Neuronal stem cell (in vitro differentiated cells): ENCODE data around the gene CFAP58.

Experiments
- DNase-seq: peaks from one replicate; pipeline ENCODE4 v3.0.0-alpha.2; 2013; ENCODE audit warnings: low spot score
- H2AFZ ChIP-seq: one replicate; pipeline ENCODE4 v1.6.1; 2013; ENCODE audit warnings: mild to moderate bottlenecking, low read length, inconsistent platforms
- H2AK5ac ChIP-seq: 2 replicates; pipeline ENCODE4 v1.6.1; 2013; ENCODE audit warnings: low read depth, mild to moderate bottlenecking, inconsistent platforms, low read length, moderate library complexity, mixed read lengths
- H2BK120ac ChIP-seq: 2 replicates; pipeline ENCODE4 v1.6.1; 2013; ENCODE audit warnings: low read depth, mild to moderate bottlenecking, inconsistent platforms, low read length, moderate library complexity, mixed read lengths
- H2BK12ac ChIP-seq: one replicate; pipeline ENCODE4 v1.6.1; 2013; ENCODE audit warnings: low read length, inconsistent platforms
- H2BK15ac ChIP-seq: 2 replicates; pipeline ENCODE4 v1.6.1; 2013; ENCODE audit warnings: mild to moderate bottlenecking, low read length, inconsistent platforms, mixed read lengths
- H2BK5ac ChIP-seq: one replicate; pipeline ENCODE4 v1.6.1; 2013; ENCODE audit warnings: inconsistent platforms, mild to moderate bottlenecking, low read length, moderate library complexity
- H3K14ac ChIP-seq: one replicate; pipeline ENCODE4 v1.6.1; 2013; ENCODE audit warnings: low read length, inconsistent platforms
- H3K18ac ChIP-seq: 2 replicates; pipeline ENCODE4 v1.6.1; 2013; ENCODE audit warnings: low read length, inconsistent platforms
- H3K23ac ChIP-seq: 2 replicates; pipeline ENCODE4 v1.6.1; 2013; ENCODE audit warnings: low read depth, mild to moderate bottlenecking, mixed read lengths, low read length, inconsistent platforms; ENCODE audit not compliant: poor library complexity
- H3K27ac ChIP-seq: replicated peaks from 3 replicates; pipeline ENCODE4 v1.5.1; 2013; ENCODE audit warnings: low read length, inconsistent platforms
- H3K27me3 ChIP-seq, 3 experiments: 2 replicates each; pipeline ENCODE4 v1.6.1; 2013; ENCODE audit warnings: low read length in 3 of 3, mild to moderate bottlenecking in 2 of 3, inconsistent platforms in 1 of 3, low read depth in 1 of 3, mixed read lengths in 1 of 3, moderate library complexity in 1 of 3; ENCODE audit not compliant: control insufficient read depth in 3 of 3, insufficient read depth in 3 of 3
- H3K36me3 ChIP-seq, 2 donors: replicated peaks in 1 of 2; 2 replicates each; pipeline ENCODE4 v1.6.1; 2013; ENCODE audit warnings: low read length in 2 of 2; ENCODE audit not compliant: control insufficient read depth in 2 of 2, insufficient read depth in 2 of 2
- H3K4ac ChIP-seq: 2 replicates; pipeline ENCODE4 v1.6.1; 2013; ENCODE audit warnings: inconsistent platforms, mild to moderate bottlenecking, low read length, moderate library complexity
- H3K4me1 ChIP-seq, 2 donors: 1 replicate in 1 of 2; 2 replicates in 1 of 2; pipeline ENCODE4 v1.6.1; 2013; ENCODE audit warnings: low read length in 2 of 2, low read depth in 1 of 2; ENCODE audit not compliant: control insufficient read depth in 2 of 2, insufficient read depth in 1 of 2
- H3K4me2 ChIP-seq: one replicate; pipeline ENCODE4 v1.6.1; 2013; ENCODE audit warnings: mild to moderate bottlenecking, low read length, inconsistent platforms; ENCODE audit not compliant: insufficient read depth, poor library complexity, severe bottlenecking
- H3K4me3 ChIP-seq, 2 donors: 2 replicates each; pipeline ENCODE4 v1.5.1; 2013; ENCODE audit warnings: low read length in 2 of 2, mild to moderate bottlenecking in 2 of 2, inconsistent platforms in 1 of 2, moderate library complexity in 1 of 2
- H3K79me1 ChIP-seq: one replicate; pipeline ENCODE4 v1.6.1; 2013; ENCODE audit warnings: low read depth, mild to moderate bottlenecking, inconsistent platforms, low read length, moderate library complexity
- H3K9ac ChIP-seq: one replicate; pipeline ENCODE4 v1.6.1; 2013; ENCODE audit warnings: mild to moderate bottlenecking, low read depth, low read length, inconsistent platforms; ENCODE audit not compliant: poor library complexity
- H3K9me3 ChIP-seq, 2 donors: replicated peaks in 1 of 2; 2 replicates each; pipeline versions ENCODE3 to v1.6.1; 2013; ENCODE audit warnings: low read length in 2 of 2, mild to moderate bottlenecking in 2 of 2, inconsistent platforms in 1 of 2, low read depth in 1 of 2, mixed read lengths in 1 of 2, moderate library complexity in 1 of 2; ENCODE audit not compliant: control insufficient read depth in 2 of 2, insufficient read depth in 1 of 2
- H4K8ac ChIP-seq: one replicate; pipeline ENCODE4 v1.6.1; 2013; ENCODE audit warnings: low read depth, mild to moderate bottlenecking, inconsistent platforms, low read length, moderate library complexity
- H4K91ac ChIP-seq: one replicate; pipeline ENCODE4 v1.6.1; 2013; ENCODE audit warnings: low read length, low read depth, mild to moderate bottlenecking, inconsistent platforms; ENCODE audit not compliant: poor library complexity
- WGBS, 2 donors: extraction: QIAGEN DNeasy Blood & Tissue Kit; methylation state at CpG; one replicate each; pipeline ENCODE4 v1.1.7; 2013; ENCODE audit warnings: missing lambda C conversion rate in 2 of 2, mixed read lengths in 1 of 2; ENCODE audit not compliant: insufficient read length in 2 of 2, insufficient replicate concordance in 1 of 2; ENCODE audit errors: extremely low coverage in 2 of 2; 5-methylcytosine and 5-hydroxymethylcytosine counted together

The CFAP58 gene

DNA sequence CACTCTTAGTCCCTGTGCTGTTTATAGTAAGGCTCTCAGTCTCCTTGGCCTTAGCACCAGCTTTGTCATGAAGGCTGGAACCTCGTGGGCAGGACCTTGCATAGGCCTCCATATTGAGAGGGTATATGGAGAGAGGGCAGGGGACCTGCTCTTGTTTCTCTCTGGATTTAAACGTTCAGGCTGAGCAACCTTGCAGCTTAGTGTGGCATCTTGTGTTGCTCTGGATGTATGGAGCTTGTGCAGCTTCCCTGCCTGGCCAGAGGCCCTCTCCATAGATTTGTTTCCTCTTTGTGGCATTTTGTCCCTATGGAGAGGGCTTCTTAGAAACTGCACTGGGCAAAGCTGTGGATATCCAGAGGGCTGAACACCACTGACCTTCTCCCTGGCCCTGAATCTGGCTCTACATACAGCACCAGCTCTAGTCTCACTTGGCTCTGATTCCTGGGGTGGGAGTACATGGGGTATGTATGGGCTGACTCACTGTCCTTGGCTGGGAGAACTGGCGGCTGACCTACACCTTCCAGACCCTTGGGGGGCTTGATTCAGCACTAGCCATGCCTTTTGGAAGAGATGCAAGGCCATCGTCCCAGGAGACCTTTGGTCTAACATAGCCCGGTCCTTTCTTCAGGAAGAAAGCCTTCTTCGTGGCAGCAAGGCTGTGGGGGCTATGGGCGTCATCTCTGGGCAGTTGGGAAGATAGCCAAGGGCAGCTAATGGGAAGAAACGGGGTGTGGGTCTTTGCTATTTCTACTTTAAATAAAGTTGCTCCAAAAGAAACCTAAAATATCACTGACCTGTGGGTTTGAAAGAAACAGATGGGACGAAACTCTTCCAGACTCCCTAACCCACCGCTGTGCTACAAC is 45.8 kb upstream of the CFAP58 start:
- Histone ChIP-seq H3K23ac (no peak overlapping the region), H2BK15ac (no peak overlapping the region), H2AK5ac (no peak overlapping the region), H3K27me3 (no peaks in the 10 kb centered on the region), H3K9me3 (peaks cover 4 to 5% of the 10 kb centered on the region in 2 donors), H2AFZ (no peak overlapping the region), H3K36me3 (peaks cover 0 to 37% of the 10 kb centered on the region in 2 donors), H3K4me1 (peaks cover 10 to 12% of the 10 kb centered on the region in 2 donors), H3K4me2 (no peak overlapping the region), H3K4me3 (no peak overlapping the region), H3K4ac (no peak overlapping the region), H2BK120ac (no peak overlapping the region), H3K14ac (no peak overlapping the region), H2BK5ac (no peak overlapping the region), H3K79me1 (no peaks in the 10 kb centered on the region), H4K91ac (no peak overlapping the region), H3K27ac (no peak overlapping the region), H3K18ac (no peak overlapping the region), H4K8ac (no peak overlapping the region), H2BK12ac (no peak overlapping the region), H3K9ac (no peak overlapping the region)
- no peak for DNase-seq
- WGBS, 2 donors = no CpG with 5 or more reads among the region's 10 CpGs

DNA sequence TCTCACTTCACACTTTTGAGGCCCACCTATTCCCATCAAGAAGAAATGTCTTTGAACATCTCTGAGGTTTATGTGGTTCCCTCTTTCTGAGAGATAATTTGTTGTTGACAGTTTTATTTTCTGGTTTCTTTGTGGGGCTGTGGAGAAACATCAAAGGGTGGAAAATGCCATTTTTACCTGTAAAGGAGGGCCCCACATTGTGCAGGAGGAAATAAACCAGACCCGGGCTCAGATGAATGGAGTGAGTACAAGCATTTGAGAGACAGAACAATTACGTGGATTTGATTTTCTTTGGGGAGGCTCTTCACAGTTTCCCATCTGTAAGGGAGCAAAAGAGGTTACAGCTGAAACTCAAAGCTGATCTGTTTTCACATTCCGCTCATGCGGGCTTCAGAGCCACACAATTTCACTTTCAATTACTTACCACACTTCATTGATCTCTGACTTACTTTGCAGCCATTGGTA is 45.2 kb upstream of the CFAP58 start:
- no peak overlapping the region for H3K14ac ChIP-seq
- no peak overlapping the region for H3K18ac ChIP-seq
- no peak for DNase-seq
- no peaks in the 10 kb centered on the region for H3K27me3 ChIP-seq
- no peak overlapping the region for H4K91ac ChIP-seq
- H3K4me1 ChIP-seq = peaks cover 10 to 12% of the 10 kb centered on the region in 2 donors
- H3K9me3 ChIP-seq = peaks cover 4 to 5% of the 10 kb centered on the region in 2 donors
- no peak overlapping the region for H2AFZ ChIP-seq
- H3K79me1 ChIP-seq = peaks cover 1% of the 10 kb centered on the region
- H2BK15ac ChIP-seq = no peak overlapping the region
- peaks cover 2 to 44% of the 10 kb centered on the region in 2 donors for H3K36me3 ChIP-seq
- no peak overlapping the region for H2AK5ac ChIP-seq
- H2BK12ac ChIP-seq = no peak overlapping the region
- no peak overlapping the region for H2BK120ac ChIP-seq
- H3K23ac ChIP-seq = no peak overlapping the region
- no peak overlapping the region for H3K4me2 ChIP-seq
- no peak overlapping the region for H2BK5ac ChIP-seq
- WGBS, 2 donors = no CpG with 5 or more reads among the region's 4 CpGs
- H3K9ac ChIP-seq = no peak overlapping the region
- H3K4me3 ChIP-seq = no peak overlapping the region
- no peak overlapping the region for H4K8ac ChIP-seq
- no peak overlapping the region for H3K27ac ChIP-seq
- H3K4ac ChIP-seq = no peak overlapping the region

DNA sequence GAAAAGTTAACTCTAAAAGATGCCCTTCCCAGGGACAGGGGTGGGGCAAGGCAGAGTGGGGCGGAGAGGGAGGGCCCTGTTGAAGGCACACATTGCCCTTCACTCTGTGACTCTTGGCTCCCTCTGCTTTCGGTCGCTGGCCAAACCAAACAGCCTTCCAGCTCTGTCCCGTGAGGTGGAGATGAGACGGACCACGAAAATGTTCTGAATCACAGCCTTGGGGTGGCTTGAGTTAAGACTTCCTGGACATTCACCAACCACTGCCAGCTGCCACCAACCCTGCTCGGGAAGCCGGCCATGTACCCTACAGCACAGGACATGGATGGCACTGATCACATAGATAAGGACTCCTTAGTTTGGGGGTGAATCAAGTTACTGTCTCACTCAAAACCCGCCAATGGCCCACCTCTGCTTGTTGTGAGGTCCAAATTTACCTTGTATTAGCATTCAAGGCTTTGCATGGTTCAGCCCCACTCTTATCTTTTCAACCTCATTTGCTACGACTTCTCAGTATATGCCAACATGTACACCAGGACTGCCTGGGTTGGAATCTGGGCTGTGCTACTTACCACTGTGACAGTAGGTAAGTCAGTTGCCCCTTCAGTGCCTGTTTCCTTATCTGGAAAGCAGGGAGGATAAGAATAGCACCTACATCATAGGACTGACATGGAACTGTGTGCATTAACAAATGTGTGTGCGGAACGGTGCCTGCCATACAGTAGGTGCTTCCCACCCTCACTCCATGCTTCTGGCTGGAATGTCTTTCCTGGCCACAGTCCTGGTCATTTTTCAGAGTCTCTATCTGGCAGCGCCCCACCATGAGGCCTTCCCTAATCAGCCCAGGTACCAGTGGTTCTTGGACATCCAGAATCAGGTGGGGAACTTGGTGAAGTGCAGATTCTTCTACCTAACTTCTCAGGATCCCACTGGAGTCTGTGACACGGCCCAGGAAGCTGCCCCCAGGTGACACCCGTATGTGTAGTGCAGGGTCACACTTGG is 43.4 kb upstream of the CFAP58 start:
- no peak overlapping the region for H2BK5ac ChIP-seq
- no peak overlapping the region for H3K23ac ChIP-seq
- H3K9me3 ChIP-seq = peaks cover 0 to 4% of the 10 kb centered on the region in 2 donors
- no peak overlapping the region for H2AK5ac ChIP-seq
- H2BK15ac ChIP-seq = no peak overlapping the region
- H4K8ac ChIP-seq = no peak overlapping the region
- no peak overlapping the region for H3K14ac ChIP-seq
- H3K4me3 ChIP-seq = no peak overlapping the region
- H3K4ac ChIP-seq = no peak overlapping the region
- no peak overlapping the region for H3K9ac ChIP-seq
- peaks cover 1% of the 10 kb centered on the region for H3K79me1 ChIP-seq
- H2AFZ ChIP-seq = no peak overlapping the region
- no peak overlapping the region for H3K4me2 ChIP-seq
- no peak overlapping the region for H3K18ac ChIP-seq
- H3K27me3 ChIP-seq = no peaks in the 10 kb centered on the region
- no peak for DNase-seq
- no peak overlapping the region for H2BK120ac ChIP-seq
- no CpG with 5 or more reads among the region's 15 CpGs for WGBS, 2 donors
- H3K27ac ChIP-seq = no peak overlapping the region
- H2BK12ac ChIP-seq = no peak overlapping the region
- H4K91ac ChIP-seq = no peak overlapping the region
- peaks cover 10 to 12% of the 10 kb centered on the region in 2 donors for H3K4me1 ChIP-seq
- peaks cover 12 to 62% of the 10 kb centered on the region in 2 donors for H3K36me3 ChIP-seq
